Activated CD4-positive, alpha-beta memory T cell treated with anti-CD3 and anti-CD28 coated beads for 36 hours (primary cell): ENCODE results near the gene VPS36. TPM values are rescaled to one million over a fixed set of nuclear protein-coding genes. Genes with fewer than 3 reads are reported as not detected.
"Not testable (repeated sequence)": the region's sequence is repeated elsewhere in the genome, so short reads cannot be mapped to it uniquely, and the experiment has no call there.

Experiments used
- CTCF ChIA-PET: fragments of 350-600 bp; sonication (Branson Sonifier 250); formaldehyde crosslinking; loops from one replicate; lab custom pipeline; 2021; ENCODE audit warnings: antibody characterized with exemption, inconsistent platforms; lab: Charles Lee
- POLR2A ChIA-PET: fragments of 350-600 bp; sonication (Branson Sonifier 250); formaldehyde crosslinking; loops from one replicate; lab custom pipeline; 2021; ENCODE audit warnings: antibody characterized with exemption; lab: Charles Lee
- DNase-seq: peaks from one replicate; pipeline ENCODE4 v3.0.0-alpha.2; 2020
- H3K27ac Mint-ChIP-seq: one replicate; pipeline ENCODE4 v1.8.0; 2021; ENCODE audit warnings: mixed read lengths
- H3K27me3 Mint-ChIP-seq: one replicate; pipeline ENCODE4 v1.8.0; 2021; ENCODE audit warnings: mixed read lengths
- H3K36me3 Mint-ChIP-seq: one replicate; pipeline ENCODE4 v1.8.0; 2021; ENCODE audit warnings: mixed read lengths
- H3K4me1 Mint-ChIP-seq: one replicate; pipeline ENCODE4 v1.8.0; 2021; ENCODE audit warnings: low read depth, mixed read lengths
- H3K4me3 Mint-ChIP-seq: one replicate; pipeline ENCODE4 v1.8.0; 2021; ENCODE audit warnings: mild to moderate bottlenecking, mixed read lengths
- H3K9me3 Mint-ChIP-seq: one replicate; pipeline ENCODE4 v1.8.0; 2021; ENCODE audit warnings: mixed read lengths
- intact Hi-C: fragments of 100-400 bp; cut with micrococcal nuclease; formaldehyde crosslinking; loops from one replicate; pipeline ENCODE4 v1.15.1; 2023
- total RNA-seq, 2 experiments: library from RNA; stranded (reverse); gene quantifications; one replicate each; pipeline ENCODE4 v1.2.3, GENCODE V29; 2021

The VPS36 gene, protein sequence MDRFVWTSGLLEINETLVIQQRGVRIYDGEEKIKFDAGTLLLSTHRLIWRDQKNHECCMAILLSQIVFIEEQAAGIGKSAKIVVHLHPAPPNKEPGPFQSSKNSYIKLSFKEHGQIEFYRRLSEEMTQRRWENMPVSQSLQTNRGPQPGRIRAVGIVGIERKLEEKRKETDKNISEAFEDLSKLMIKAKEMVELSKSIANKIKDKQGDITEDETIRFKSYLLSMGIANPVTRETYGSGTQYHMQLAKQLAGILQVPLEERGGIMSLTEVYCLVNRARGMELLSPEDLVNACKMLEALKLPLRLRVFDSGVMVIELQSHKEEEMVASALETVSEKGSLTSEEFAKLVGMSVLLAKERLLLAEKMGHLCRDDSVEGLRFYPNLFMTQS
- total RNA-seq = 10 to 100 TPM; 24.7 to 26.6 TPM

DNA sequence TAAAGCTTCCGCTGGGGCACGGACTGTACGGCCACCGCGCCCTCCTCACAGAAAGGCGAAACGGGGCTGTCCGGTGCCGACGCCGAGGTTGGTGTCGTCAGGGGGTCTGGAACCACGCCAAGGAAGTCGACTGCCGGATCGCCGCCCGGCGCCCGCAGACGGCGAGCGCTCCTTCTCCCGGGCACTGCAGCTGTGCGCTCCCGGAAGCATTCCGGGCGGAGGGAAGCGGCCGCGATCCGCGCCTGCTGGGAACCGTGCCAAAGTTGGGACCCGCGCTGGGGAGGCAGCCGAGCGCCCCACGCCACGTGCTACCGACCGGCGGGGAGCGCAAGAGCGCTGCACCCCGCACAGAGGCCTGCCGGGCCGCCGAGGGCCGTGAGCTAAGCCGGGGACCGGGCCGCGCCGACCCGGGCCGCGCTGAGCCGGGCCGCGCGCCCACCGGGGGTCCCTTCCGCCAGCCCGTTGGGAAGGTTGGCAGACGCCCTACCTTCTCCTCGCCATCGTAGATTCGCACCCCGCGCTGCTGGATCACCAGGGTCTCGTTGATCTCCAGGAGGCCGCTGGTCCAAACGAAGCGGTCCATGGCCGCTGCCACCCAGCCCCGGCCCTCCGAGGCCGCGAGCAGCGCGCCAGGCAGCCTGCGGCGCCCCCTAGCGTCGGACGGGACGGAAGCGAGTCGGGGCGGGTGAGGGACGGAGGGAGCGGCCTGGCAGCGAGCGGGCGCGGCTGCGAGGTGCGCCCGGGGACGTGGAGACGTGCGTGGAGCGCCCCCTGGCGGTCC, at the start of gene VPS36:
VPS36 (minus strand) TSS at position 623 of the 781 bp plus-strand sequence; CDS start at position 583, 40 bp downstream.
- Mint-ChIP-seq H3K27me3 (peaks cover under 1% of the 10 kb centered on the region), H3K4me3 (peak within 1 kb of the TSS; percentile 96), H3K36me3 (peaks cover 2% of the 10 kb centered on the region), H3K4me1 (peaks cover 39% of the 10 kb centered on the region), H3K9me3 (no peaks in the 10 kb centered on the region), H3K27ac (peak within 1 kb of the TSS; percentile 88)
- ChIA-PET CTCF (interaction anchor here (0.6 to 3.4 kb wide), 38 partner anchors 9 to 630 kb away, joined by 3 to 32 read pairs (median 4); partner anchors contain the start of genes CCDC70, NEK5, SUGT1 and THSD1), POLR2A (interaction anchor here (0.6 to 1.3 kb wide), 4 partner anchors 9 to 202 kb away, joined by 3 read pairs; partner anchors contain the start of gene SUGT1)
- DNase-seq = peak; percentile 95
- intact Hi-C loops = loop anchor here (1.0 to 10.0 kb wide), 9 partner anchors 48 to 865 kb away; partner anchors contain the start of genes ALG11, DHRS12, NEK3 and NEK5

DNA sequence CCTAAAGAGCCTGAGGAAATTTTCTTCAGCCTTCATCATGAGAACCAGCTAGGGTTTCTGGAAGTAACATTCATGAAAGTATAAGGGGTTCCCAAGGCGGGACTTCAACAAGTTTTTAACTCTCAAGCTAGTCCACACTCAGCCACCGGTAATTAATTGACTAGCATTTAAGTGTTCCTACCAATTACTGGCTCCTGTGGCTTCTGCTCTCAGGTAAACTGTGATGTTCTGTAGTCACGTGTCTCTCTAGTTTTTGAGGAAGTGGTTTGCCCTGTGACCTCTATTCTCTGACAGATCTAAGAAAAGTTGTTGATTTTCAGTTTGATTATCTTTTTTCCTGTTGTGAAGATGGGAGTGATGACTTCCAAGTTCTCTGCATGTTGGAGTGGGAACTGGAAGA, 47.5 kb upstream of the VPS36 start:
- intact Hi-C loops, H3K4me1 Mint-ChIP-seq, H3K27ac Mint-ChIP-seq, H3K9me3 Mint-ChIP-seq, H3K4me3 Mint-ChIP-seq, DNase-seq, POLR2A ChIA-PET, H3K27me3 Mint-ChIP-seq, H3K36me3 Mint-ChIP-seq, CTCF ChIA-PET: not testable (repeated sequence)

DNA sequence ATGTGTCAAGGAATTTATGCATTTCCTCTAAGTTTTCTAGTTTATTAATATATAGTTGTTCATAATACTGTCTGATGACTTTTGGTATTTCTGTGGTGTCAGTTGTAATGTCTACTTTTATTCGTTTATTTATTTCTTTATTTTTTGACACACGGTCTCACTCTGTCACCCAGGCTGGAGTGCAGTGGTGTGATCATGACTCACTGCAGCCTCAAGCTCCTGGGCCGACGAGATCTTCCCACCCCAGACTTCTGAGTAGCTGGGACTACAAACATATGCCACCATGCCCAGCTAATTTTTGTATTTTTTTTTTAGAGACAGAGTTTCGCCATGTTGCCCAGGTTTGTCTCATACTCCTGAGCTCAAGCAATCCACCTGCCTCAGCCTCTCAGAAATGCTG, 43.8 kb upstream of the VPS36 start:
- intact Hi-C loops, H3K4me3 Mint-ChIP-seq, POLR2A ChIA-PET, H3K27ac Mint-ChIP-seq, H3K27me3 Mint-ChIP-seq, H3K36me3 Mint-ChIP-seq, H3K4me1 Mint-ChIP-seq, DNase-seq, H3K9me3 Mint-ChIP-seq: not testable (repeated sequence)
- CTCF ChIA-PET = interaction anchor here (0.6 kb wide), 1 partner anchor 283 kb away, joined by 3 read pairs; no protein-coding TSS in a partner anchor

DNA sequence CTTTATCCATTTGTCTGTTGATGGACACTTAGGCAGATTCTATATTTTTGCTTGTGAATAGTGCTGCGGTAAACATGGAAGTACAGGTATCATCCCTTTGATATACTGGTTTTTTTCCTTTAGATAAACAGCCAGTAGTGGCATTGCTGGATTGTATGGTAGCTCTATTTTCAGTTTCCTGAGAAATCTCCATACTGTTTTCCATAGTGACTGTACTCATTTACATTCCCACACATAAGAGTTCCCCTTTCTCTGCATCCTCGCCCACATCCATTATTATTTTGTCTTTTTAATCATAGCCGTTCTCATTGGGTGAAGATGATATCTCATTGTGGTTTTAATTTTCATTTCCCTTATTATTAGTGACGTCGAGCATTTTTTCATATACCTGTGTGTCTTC, 40.6 kb upstream of the VPS36 start:
- H3K27ac Mint-ChIP-seq, H3K4me1 Mint-ChIP-seq, intact Hi-C loops, POLR2A ChIA-PET, H3K36me3 Mint-ChIP-seq, CTCF ChIA-PET, DNase-seq, H3K9me3 Mint-ChIP-seq, H3K27me3 Mint-ChIP-seq, H3K4me3 Mint-ChIP-seq: not testable (repeated sequence)

DNA sequence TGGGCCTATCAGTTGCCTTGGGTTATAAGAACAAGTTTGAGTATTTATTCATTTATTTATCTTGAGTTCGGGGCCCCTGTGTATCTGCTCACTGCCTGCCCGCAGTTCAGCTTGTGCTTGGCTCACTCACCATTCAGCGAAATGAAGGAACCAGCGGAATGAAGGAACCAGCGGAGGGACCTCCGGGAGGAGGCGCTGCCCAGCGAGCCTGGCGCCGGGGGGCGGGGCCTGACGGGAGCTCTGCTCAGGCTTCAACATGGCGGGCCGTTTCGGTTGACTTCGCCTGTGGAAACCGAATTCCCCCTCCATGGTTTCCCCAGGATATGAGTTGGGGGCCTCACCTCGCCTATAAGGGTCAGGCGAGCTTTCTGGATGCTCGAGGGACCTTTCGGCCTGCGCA, 38.3 kb upstream of the VPS36 start:
- H3K4me1 Mint-ChIP-seq, POLR2A ChIA-PET, H3K27me3 Mint-ChIP-seq, H3K4me3 Mint-ChIP-seq, intact Hi-C loops, H3K36me3 Mint-ChIP-seq, H3K9me3 Mint-ChIP-seq, H3K27ac Mint-ChIP-seq, CTCF ChIA-PET, DNase-seq: not testable (repeated sequence)

DNA sequence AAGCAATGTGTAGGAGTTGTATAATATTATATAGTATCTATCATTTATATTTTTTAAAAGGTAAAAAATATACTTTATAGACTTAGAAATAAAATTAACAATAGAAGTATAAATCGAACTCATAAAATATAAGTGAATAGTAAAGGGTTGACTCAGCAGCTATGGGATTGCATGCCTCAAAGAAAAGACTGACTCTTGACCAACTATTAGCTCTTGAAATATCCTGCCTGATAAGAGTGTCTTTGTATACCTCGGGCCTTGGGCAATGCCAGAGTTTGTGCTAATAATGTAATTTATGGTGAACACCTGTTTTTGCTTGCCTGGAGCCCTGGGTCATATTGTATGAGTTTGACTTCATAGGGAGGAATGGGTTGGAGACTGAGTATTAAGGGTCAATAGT, 36.6 kb upstream of the VPS36 start:
- H3K27me3 Mint-ChIP-seq, H3K4me3 Mint-ChIP-seq, H3K4me1 Mint-ChIP-seq, H3K36me3 Mint-ChIP-seq, CTCF ChIA-PET, H3K9me3 Mint-ChIP-seq, POLR2A ChIA-PET, intact Hi-C loops, DNase-seq, H3K27ac Mint-ChIP-seq: not testable (repeated sequence)

DNA sequence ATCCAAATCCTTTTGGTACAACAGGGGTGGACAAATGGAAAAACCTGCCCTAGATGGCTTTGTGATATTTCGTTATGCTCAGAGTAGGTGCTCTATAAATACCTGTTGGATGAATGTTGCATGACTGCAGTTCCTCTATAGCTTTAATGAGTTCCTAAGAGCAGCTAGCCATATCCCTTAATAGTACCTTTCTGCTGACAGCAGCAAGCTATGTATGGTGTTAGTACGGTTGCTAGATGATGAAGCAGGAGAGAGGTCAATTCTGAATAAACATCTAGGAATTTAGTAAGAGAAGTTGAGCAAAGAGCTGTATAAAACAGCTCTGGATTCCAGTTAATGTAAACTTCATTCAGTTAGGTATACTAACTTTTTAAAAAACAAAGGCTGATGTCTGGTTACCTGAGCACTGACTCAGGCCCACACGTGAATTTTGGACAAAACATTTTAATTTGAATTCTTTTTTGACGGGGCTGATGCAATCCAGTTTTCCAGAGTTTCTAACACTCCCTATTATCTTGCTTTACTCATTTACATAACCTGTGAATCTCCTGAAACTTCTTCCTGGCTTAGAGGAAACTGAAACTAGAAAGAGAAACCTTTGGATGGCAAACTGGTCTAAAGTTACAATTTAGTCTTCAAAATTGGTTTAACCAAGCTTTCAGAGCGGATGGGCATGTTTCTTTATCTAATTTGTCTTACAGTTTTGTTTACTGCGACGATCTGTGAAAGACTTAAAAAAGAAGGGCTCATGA, 30.4 kb upstream of the VPS36 start:
- H3K4me3 Mint-ChIP-seq, H3K27ac Mint-ChIP-seq, DNase-seq, H3K27me3 Mint-ChIP-seq, CTCF ChIA-PET, intact Hi-C loops, H3K4me1 Mint-ChIP-seq, H3K9me3 Mint-ChIP-seq, POLR2A ChIA-PET, H3K36me3 Mint-ChIP-seq: not testable (repeated sequence)

DNA sequence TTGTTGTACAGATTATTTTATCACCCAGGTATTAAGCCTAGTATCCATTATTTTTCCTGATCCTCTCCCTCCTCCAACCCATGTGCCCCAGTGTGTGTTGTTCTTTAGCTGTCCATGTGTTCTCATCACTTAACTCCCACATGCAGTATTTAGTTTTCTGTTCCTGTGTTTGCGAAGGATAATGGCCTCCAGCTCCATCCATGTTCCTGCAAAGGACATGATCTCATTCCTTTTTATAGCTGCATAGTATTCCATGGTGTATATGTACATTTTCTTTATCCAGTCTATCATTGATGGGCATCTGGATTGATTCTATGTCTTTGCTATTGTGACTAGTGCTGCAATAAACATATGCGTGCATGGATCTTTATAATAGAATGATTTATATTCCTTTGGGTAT, 18.1 kb upstream of the VPS36 start:
- H3K27ac Mint-ChIP-seq, POLR2A ChIA-PET, H3K4me3 Mint-ChIP-seq, H3K4me1 Mint-ChIP-seq, H3K9me3 Mint-ChIP-seq, DNase-seq, H3K27me3 Mint-ChIP-seq, intact Hi-C loops: not testable (repeated sequence)
- CTCF ChIA-PET = interaction anchor here (1.3 kb wide), 1 partner anchor 18 kb away, joined by 5 read pairs; the partner anchor contains the start of gene VPS36
- H3K36me3 Mint-ChIP-seq = peaks cover 50% of the 10 kb centered on the region

DNA sequence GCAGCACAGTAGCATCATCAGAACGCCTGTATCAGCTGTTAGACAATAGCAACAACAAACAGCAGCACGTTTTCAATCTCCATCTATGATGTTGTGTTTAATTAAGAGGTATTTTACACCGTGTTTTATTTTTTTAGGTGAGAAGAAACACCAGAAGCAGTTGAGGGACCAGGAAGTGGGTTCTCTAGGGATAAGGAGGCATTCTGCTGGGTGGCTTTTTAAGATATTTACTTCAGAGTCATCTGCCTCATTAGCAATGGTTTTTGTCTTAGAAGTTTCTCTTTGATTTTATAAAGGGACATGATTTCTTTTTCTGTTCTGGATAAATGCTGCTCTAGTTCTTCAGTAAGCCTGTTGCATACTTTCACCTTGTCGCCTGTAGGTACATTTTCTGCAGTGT, 13.1 kb upstream of the VPS36 start:
- POLR2A ChIA-PET = no interaction called here
- CTCF ChIA-PET = interaction anchor here (2.1 kb wide), 1 partner anchor 13 kb away, joined by 11 read pairs; the partner anchor contains the start of gene VPS36
- no peaks in the 10 kb centered on the region for H3K27me3 Mint-ChIP-seq
- no peak for DNase-seq
- peaks cover 24% of the 10 kb centered on the region for H3K4me1 Mint-ChIP-seq
- intact Hi-C loops = no loop called here
- peaks cover 3% of the 10 kb centered on the region for H3K9me3 Mint-ChIP-seq
- no peak overlapping the region for H3K27ac Mint-ChIP-seq
- H3K36me3 Mint-ChIP-seq = peaks cover 55% of the 10 kb centered on the region
- H3K4me3 Mint-ChIP-seq = no peak overlapping the region

DNA sequence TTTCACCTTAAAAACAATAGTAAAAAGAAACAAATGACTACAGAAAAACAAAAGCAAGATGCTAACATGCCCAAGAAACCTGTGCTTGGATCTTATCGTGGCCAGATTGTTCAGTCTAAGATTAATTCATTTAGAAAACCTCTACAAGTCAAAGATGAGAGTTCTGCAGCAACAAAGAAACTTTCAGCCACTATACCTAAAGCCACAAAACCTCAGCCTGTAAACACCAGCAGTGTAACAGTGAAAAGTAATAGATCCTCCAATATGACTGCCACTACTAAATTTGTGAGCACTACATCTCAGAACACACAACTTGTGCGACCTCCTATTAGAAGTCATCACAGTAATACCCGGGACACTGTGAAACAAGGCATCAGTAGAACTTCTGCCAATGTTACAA, 10.8 kb upstream of the VPS36 start:
- DNase-seq = no peak
- no peaks in the 10 kb centered on the region for H3K27me3 Mint-ChIP-seq
- CTCF ChIA-PET = interaction anchor here (2.1 kb wide), 1 partner anchor 10 kb away, joined by 11 read pairs; the partner anchor contains the start of gene VPS36
- POLR2A ChIA-PET = no interaction called here
- peaks cover 60% of the 10 kb centered on the region for H3K36me3 Mint-ChIP-seq
- intact Hi-C loops = no loop called here
- H3K9me3 Mint-ChIP-seq = no peaks in the 10 kb centered on the region
- H3K4me1 Mint-ChIP-seq = peaks cover 35% of the 10 kb centered on the region
- no peak overlapping the region for H3K4me3 Mint-ChIP-seq
- H3K27ac Mint-ChIP-seq = peak overlapping the region; percentile 20

DNA sequence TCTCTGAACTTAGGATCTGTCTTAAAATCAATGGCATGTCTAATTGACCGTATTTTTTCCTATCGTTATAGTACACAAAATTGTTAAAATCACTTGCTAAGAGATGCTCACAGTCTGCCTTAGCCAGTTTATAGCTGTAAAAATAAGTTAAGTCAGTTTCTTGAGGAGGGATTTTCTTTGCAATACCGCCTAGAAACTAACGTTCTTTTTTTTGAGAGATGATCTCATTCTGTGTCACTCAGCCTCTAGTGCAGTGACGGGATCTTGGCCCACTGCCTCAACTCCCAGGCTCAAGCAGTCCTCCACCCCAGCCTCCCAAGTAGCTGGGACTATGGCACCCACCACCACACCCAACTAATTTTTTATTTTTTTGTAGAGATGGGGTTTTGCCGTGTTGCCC, 9.2 kb upstream of the VPS36 start:
- Mint-ChIP-seq H3K27me3 (peaks cover 1% of the 10 kb centered on the region), H3K4me3 (no peak overlapping the region), H3K4me1 (peaks cover 41% of the 10 kb centered on the region), H3K36me3 (peaks cover 56% of the 10 kb centered on the region), H3K27ac (no peak overlapping the region), H3K9me3 (no peaks in the 10 kb centered on the region)
- ChIA-PET CTCF (interaction anchor here (2.2 kb wide), 1 partner anchor 9 kb away, joined by 17 read pairs; the partner anchor contains the start of gene VPS36), POLR2A (interaction anchor here (1.1 kb wide), 1 partner anchor 9 kb away, joined by 3 read pairs; the partner anchor contains the start of gene VPS36)
- DNase-seq = no peak
- intact Hi-C loops = loop anchor here (10.0 kb wide), 2 partner anchors 305 to 875 kb away; partner anchors contain the start of genes NEK3 and WDFY2
